ENCODE data around the gene SHLD1.
A peak's percentile ranks its signal among the peaks of the same experiment; 100 is the strongest.

Gene SHLD1

DNA sequence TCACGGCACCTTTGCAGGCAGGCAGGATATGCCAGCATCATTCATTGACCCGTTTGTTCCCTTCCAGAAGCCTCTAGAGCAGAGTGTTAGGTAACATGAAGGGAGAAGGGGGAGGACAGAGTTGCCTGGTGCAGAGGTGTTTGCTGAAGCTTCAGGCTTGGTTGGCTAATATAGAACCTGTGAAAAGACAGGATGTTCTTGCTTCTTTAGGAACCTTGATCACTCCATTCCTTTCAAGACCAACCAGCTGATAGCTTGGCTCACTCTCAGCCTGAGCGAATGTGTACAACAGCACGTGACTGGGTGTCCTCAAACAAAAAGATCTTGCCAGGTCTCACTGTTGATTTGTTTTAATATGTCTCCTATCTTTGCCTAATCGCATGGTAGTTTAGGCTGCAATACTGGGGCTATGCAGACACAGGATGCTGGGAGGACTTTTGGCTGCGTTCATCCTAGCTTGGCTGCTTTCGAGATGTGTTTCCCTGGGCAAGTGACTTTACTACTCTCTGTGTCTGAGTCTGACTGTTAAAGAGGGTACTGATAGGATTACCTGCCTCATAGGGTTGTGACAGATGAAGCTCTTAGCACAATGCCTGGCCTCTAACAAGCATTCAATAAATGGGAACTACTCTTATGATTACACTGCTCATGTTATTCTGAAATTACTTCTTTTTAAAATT, 16.0 kb downstream of the SHLD1 start:
- H3K4me2 ChIP-seq = no peak overlapping the region
- H3K27me3 ChIP-seq (ENCODE audit: insufficient read depth, low read depth) = no peaks in the 10 kb centered on the region
- H3K4me1 ChIP-seq (ENCODE audit: low read depth, poor library complexity, severe bottlenecking) = peaks cover 14% of the 10 kb centered on the region
- H3K4me3 ChIP-seq (IDR thresholded peaks at IDR 0.05; ENCODE audit: insufficient read depth, low read depth, low read length) = no peak overlapping the region
- no peaks in the 10 kb centered on the region for H4K20me1 ChIP-seq (ENCODE audit: insufficient read depth)
- no peaks in the 10 kb centered on the region for H3K36me3 ChIP-seq (ENCODE audit: insufficient read depth)
- TF ChIP-seq, protein P1, sequence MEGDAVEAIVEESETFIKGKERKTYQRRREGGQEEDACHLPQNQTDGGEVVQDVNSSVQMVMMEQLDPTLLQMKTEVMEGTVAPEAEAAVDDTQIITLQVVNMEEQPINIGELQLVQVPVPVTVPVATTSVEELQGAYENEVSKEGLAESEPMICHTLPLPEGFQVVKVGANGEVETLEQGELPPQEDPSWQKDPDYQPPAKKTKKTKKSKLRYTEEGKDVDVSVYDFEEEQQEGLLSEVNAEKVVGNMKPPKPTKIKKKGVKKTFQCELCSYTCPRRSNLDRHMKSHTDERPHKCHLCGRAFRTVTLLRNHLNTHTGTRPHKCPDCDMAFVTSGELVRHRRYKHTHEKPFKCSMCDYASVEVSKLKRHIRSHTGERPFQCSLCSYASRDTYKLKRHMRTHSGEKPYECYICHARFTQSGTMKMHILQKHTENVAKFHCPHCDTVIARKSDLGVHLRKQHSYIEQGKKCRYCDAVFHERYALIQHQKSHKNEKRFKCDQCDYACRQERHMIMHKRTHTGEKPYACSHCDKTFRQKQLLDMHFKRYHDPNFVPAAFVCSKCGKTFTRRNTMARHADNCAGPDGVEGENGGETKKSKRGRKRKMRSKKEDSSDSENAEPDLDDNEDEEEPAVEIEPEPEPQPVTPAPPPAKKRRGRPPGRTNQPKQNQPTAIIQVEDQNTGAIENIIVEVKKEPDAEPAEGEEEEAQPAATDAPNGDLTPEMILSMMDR (conservative IDR thresholded peaks at IDR 0.05; ENCODE audit: low read depth, low read length) = no peak
- no peak overlapping the region for H3K9ac ChIP-seq
- no peak overlapping the region for H3K27ac ChIP-seq
- H3K79me2 ChIP-seq (ENCODE audit: insufficient read depth, low read depth) = no peaks in the 10 kb centered on the region
- no peak overlapping the region for H2AFZ ChIP-seq (ENCODE audit: low read depth)

DNA sequence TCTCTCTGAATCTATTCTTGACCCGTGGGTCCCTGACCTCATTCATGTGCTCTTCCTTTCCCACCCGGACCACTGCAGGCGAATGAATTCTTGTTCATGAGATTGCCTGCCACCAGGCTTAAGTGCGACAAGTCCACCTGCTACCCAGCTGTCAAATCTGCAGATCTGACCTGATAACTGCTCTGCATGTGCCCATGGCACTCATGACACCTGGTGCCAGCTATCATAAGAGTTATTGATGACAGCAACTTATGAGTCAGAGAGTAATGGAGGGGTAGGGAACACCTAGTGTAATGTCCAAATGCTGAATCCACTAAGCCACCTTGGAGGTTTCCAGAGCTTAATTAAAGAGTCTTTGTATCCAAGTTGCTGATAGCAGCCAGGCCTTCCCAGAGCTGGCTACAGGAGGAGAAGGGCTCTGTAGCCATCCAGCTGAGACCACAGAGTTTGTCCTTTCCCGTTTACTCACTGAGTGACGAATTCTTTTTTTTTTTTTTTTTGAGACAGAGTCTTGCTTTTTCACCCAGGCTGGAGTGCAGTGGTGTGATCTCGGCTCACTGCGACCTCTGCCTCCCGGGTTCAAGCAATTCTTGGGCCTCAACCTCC, 17.4 kb downstream of the SHLD1 start:
- Histone ChIP-seq H3K4me2 (no peak overlapping the region), H4K20me1 (ENCODE audit: insufficient read depth) (no peaks in the 10 kb centered on the region), H3K27me3 (ENCODE audit: insufficient read depth, low read depth) (no peaks in the 10 kb centered on the region), H3K4me3 (IDR thresholded peaks at IDR 0.05; ENCODE audit: insufficient read depth, low read depth, low read length) (no peak overlapping the region), H3K27ac (no peak overlapping the region), H3K79me2 (ENCODE audit: insufficient read depth, low read depth) (no peaks in the 10 kb centered on the region), H3K36me3 (ENCODE audit: insufficient read depth) (no peaks in the 10 kb centered on the region), H3K4me1 (ENCODE audit: low read depth, poor library complexity, severe bottlenecking) (peaks cover 18% of the 10 kb centered on the region), H2AFZ (ENCODE audit: low read depth) (no peak overlapping the region), H3K9ac (no peak overlapping the region)
- TF ChIP-seq, protein P1 (conservative IDR thresholded peaks at IDR 0.05; ENCODE audit: low read depth, low read length) = no peak

DNA sequence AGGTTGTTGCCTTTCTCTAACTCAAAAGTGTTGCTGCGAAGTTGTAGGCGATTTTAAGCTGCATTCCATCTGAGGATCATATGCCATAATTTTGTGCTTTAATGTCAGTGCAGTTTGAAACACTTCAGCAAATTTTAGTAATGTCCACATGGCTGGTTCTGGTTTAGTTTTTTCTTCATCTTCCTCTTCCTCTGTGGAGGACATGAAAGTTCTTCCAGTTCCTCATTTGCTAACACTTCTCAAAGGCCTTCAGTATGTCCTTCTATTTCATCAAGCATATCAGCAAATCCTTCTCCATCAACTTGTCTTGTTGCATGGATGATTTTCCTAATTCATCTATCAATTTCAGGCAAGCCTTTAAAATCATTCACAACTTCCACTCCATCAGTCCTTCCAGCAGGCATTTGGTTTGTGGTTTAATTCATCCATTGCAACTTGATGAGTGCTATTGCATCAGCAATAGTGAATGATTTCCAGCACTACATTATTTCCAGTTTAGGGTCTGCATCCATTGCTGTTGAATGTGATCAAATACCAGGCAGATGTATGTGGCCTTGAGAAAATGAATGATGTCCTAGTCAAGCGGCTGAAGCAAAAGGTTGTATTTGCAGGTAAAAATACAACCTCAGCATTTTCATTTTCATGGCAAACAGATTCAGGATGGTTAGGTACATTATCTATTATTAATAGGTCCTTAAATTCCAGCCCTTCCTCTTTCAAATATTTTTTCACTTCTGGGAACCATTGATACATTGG, 20.2 kb downstream of the SHLD1 start:
- peak overlapping the region; percentile 9; the same call in 1 of the 2 replicates for H3K27ac ChIP-seq

DNA sequence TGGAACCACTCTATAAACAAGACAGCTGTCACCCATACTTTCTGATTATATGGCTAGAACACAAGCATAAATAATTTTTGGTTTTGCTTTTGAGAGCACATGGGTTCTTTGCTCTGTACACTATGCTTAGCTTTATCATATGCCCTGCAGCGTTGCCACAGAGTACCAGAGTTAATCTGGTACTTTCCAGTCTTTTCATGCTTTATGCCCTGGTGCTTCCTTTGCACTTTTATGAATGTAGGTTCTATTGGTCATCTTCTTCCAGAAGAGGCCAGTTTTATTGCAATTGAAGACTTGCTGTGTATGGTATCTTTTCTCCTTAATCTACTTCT, 20.8 kb downstream of the SHLD1 start:
- peak overlapping the region; percentile 9; the same call in 1 of the 2 replicates for H3K27ac ChIP-seq
- H3K4me3 ChIP-seq (IDR thresholded peaks at IDR 0.05; ENCODE audit: insufficient read depth, low read depth, low read length) = no peak overlapping the region
- no peak overlapping the region for H2AFZ ChIP-seq (ENCODE audit: low read depth)
- H3K9ac ChIP-seq = no peak overlapping the region
- H3K27me3 ChIP-seq (ENCODE audit: insufficient read depth, low read depth) = no peaks in the 10 kb centered on the region
- H3K79me2 ChIP-seq (ENCODE audit: insufficient read depth, low read depth) = no peaks in the 10 kb centered on the region
- H3K4me1 ChIP-seq (ENCODE audit: low read depth, poor library complexity, severe bottlenecking) = peaks cover 18% of the 10 kb centered on the region
- no peaks in the 10 kb centered on the region for H4K20me1 ChIP-seq (ENCODE audit: insufficient read depth)
- H3K36me3 ChIP-seq (ENCODE audit: insufficient read depth) = no peaks in the 10 kb centered on the region
- TF ChIP-seq, protein P1 (conservative IDR thresholded peaks at IDR 0.05; ENCODE audit: low read depth, low read length) = no peak
- 0 out of 2 replicates have a peak overlapping the region, but pooled peaks have one; percentile 17 for H3K4me2 ChIP-seq

More for the DNA sequence above, 20.2 kb downstream of the SHLD1 start:
- no peak overlapping the region for H3K4me3 ChIP-seq (IDR thresholded peaks at IDR 0.05; ENCODE audit: insufficient read depth, low read depth, low read length)
- peaks cover 18% of the 10 kb centered on the region for H3K4me1 ChIP-seq (ENCODE audit: low read depth, poor library complexity, severe bottlenecking)
- TF ChIP-seq, protein P1 (conservative IDR thresholded peaks at IDR 0.05; ENCODE audit: low read depth, low read length) = no peak
- H3K4me2 ChIP-seq = 0 out of 2 replicates have a peak overlapping the region, but pooled peaks have one; percentile 17
- H3K9ac ChIP-seq = no peak overlapping the region
- no peaks in the 10 kb centered on the region for H3K36me3 ChIP-seq (ENCODE audit: insufficient read depth)
- no peaks in the 10 kb centered on the region for H3K27me3 ChIP-seq (ENCODE audit: insufficient read depth, low read depth)
- no peaks in the 10 kb centered on the region for H3K79me2 ChIP-seq (ENCODE audit: insufficient read depth, low read depth)
- H2AFZ ChIP-seq (ENCODE audit: low read depth) = no peak overlapping the region
- no peaks in the 10 kb centered on the region for H4K20me1 ChIP-seq (ENCODE audit: insufficient read depth)

All from KMS-11 (cell line).